Activated CD4-positive, alpha-beta T cell treated with anti-CD3 and anti-CD28 coated beads, Interleukin-2, Interleukin-6, amounts not matched to agents 100 ng/mL and 50 ng/mL, durations not matched to agents 16 hours and 8 hours (primary cell): ENCODE measurements around the gene ZNF594.
"Not testable (repeated sequence)": the region's sequence is repeated elsewhere in the genome, so short reads cannot be mapped to it uniquely, and the experiment has no call there.

Experiments used
- DNase-seq: peaks from one replicate; pipeline ENCODE4 v3.0.0-alpha.2; 2020

ZNF594 gene

DNA sequence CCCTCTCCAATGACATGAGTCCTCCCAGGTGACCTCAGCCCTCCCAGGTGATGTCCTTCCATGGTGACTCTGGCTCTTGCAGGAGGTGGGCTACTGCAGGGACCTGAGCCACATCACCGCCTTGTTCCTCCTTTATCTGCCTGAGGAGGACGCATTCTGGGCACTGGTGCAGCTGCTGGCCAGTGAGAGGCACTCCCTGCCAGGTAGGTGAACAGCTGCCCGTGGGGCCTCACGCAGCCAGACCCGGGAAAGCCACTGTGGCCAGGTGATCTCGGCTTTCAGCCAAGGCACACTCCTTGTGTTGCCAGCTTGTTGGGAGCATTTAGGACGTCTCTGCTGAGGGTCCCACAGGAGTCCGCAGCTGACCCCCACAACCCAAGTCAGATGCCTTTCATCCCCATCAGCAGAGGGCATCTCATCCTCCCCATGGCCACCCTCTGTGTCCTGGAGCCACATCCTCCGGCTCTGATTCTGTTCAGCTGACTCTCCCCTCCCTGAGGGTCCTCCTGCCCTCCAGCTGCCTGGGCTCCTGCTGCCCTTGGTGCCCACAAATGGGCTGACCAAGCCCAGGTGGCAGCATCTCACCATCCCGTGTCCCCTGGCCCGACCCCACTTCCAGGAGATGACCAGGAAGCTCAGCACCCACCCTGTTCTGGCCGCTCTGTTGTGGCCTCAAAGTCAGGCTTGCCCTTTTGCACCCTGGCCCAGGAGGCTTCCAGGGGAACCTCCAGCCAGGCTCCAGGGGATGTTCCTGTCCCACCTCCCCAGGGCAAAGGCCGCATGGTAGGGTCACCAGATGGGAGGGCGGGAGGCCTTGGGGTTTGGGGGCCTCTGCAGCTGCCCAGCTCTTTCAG lies 55.7 kb downstream of the ZNF594 start:
- DNase-seq, result no peak

- DNase-seq, result not testable (repeated sequence)
These were observed 56.4 kb downstream of the ZNF594 start for GRCh38 chr17:5135131-5135712.

- not testable (repeated sequence) for DNase-seq
These were observed 57.1 kb downstream of the ZNF594 start for GRCh38 chr17:5134571-5134970.

- not testable (repeated sequence) for DNase-seq
These were observed 57.7 kb downstream of the ZNF594 start for GRCh38 chr17:5133961-5134360.

GRCh38 chr17:5133311-5133710 lies 58.4 kb downstream of the ZNF594 start:
- DNase-seq, result no peak

- DNase-seq, result not testable (repeated sequence)
These were observed 59.0 kb downstream of the ZNF594 start for GRCh38 chr17:5132503-5133225.

- not testable (repeated sequence) for DNase-seq
These were observed 59.7 kb downstream of the ZNF594 start for GRCh38 chr17:5131799-5132502.

- no peak for DNase-seq
These were observed 60.4 kb downstream of the ZNF594 start for GRCh38 chr17:5131146-5131715.

DNA sequence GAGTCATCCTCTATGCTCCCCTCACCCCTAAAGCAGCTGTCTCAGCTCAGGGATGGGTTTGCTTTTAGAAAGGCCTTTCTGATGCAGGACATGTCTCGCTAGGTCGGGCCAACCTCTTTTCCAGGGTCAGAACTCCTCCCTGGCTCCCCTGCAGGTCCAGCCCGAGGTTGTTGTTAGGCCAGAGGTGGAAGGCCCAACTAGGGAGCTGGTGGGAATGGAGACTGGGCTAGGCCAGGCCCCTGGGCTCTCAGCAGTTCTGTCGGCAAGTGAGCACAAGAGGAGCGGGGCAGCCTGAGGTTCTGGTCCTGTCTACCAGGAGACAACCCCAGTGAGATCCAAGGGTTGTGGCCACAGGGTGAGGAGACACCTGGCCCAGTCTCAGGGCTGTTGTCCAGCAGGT lies 61.0 kb downstream of the ZNF594 start:
- not testable (repeated sequence) for DNase-seq

DNA sequence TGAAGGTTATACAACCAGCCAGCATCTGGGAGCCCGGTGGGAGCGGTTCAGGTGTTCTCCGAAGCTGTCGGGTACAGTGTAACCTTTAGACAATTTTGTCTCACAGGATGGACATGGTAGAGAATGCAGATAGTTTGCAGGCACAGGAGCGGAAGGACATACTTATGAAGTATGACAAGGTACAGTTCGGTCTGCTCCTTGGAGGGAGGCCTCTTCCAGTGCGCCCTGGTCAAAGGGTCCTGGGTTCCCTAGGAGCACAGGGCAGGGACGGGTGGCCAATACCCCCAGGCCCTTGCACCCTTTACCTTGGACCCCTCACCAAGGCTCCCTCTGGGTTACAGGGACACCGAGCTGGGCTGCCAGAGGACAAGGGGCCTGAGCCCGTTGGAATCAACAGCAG lies 61.4 kb downstream of the ZNF594 start:
- not testable (repeated sequence) for DNase-seq

GRCh38 chr17:5129770-5130169 lies 61.9 kb downstream of the ZNF594 start:
- DNase-seq, result not testable (repeated sequence)
